Keratinocyte (primary cell): Measurements from ENCODE around the gene NINJ2. TPM values are rescaled to one million over a fixed set of nuclear protein-coding genes. Genes with fewer than 3 reads are reported as not detected.

Experiments used
- DNase-seq: peaks from one replicate; pipeline ENCODE4 v3.0.0-alpha.2; 2011; ENCODE audit warnings: low read depth, missing footprints, low spot score
- FAIRE-seq: peaks from 2 replicates; lab custom pipeline; 2011; peaks lifted over from hg19 to GRCh38; lab: Jason Lieb, UNC
- H2AFZ ChIP-seq: 2 replicates; pipeline ENCODE4 v1.6.0; 2012; ENCODE audit warnings: low read length, control low read depth, inconsistent platforms; ENCODE audit not compliant: control insufficient read depth
- H3K27ac ChIP-seq: 2 replicates; pipeline ENCODE4 v1.5.1; 2011; ENCODE audit warnings: low read length; ENCODE audit not compliant: control insufficient read depth, insufficient read depth
- H3K27me3 ChIP-seq: 3 replicates; pipeline ENCODE4 v1.6.0; 2011; ENCODE audit warnings: low read length; ENCODE audit not compliant: control insufficient read depth, insufficient read depth; ENCODE audit errors: extremely low read depth
- H3K36me3 ChIP-seq, 2 experiments: 2 replicates in 1 of 2; 3 replicates in 1 of 2; pipeline ENCODE4 v1.5.1; 2011; ENCODE audit warnings: low read length in 2 of 2, mild to moderate bottlenecking in 1 of 2; ENCODE audit not compliant: control insufficient read depth in 2 of 2, insufficient read depth in 2 of 2; ENCODE audit errors: extremely low read depth in 1 of 2
- H3K4me1 ChIP-seq: 3 replicates; pipeline ENCODE4 v1.5.1; 2011; ENCODE audit warnings: low read length; ENCODE audit not compliant: control insufficient read depth, insufficient read depth; ENCODE audit errors: extremely low read depth
- H3K4me2 ChIP-seq: 3 replicates; pipeline ENCODE4 v1.6.0; 2011; ENCODE audit warnings: low read depth, low read length; ENCODE audit not compliant: control insufficient read depth, insufficient read depth; ENCODE audit errors: extremely low read depth
- H3K4me3 ChIP-seq, 3 experiments: fragments of 200-600 bp in 1 of 3; sonication (generic) in 1 of 3; 2 replicates in 2 of 3; 3 replicates in 1 of 3; pipeline ENCODE4 v1.5.1; 2011 to 2016; ENCODE audit warnings: low read length in 3 of 3, mild to moderate bottlenecking in 3 of 3, control low read depth in 2 of 3, inconsistent platforms in 1 of 3, low read depth in 1 of 3, mixed read lengths in 1 of 3, mixed run types in 1 of 3, moderate library complexity in 1 of 3; ENCODE audit not compliant: control insufficient read depth in 2 of 3, insufficient read depth in 2 of 3; ENCODE audit errors: extremely low read depth in 1 of 3
- H3K79me2 ChIP-seq: 2 replicates; pipeline ENCODE4 v1.6.0; 2012; ENCODE audit warnings: low read length; ENCODE audit not compliant: control insufficient read depth, insufficient read depth
- H3K9ac ChIP-seq: 3 replicates; pipeline ENCODE4 v1.6.0; 2011; ENCODE audit warnings: low read length; ENCODE audit not compliant: control insufficient read depth, insufficient read depth; ENCODE audit errors: extremely low read depth
- H3K9me1 ChIP-seq: 3 replicates; pipeline ENCODE4 v1.6.0; 2011; ENCODE audit warnings: low read length; ENCODE audit not compliant: control insufficient read depth, insufficient read depth; ENCODE audit errors: extremely low read depth
- H3K9me3 ChIP-seq: 2 replicates; pipeline ENCODE4 v1.5.1; 2012; ENCODE audit warnings: low read depth, low read length; ENCODE audit not compliant: control insufficient read depth
- H4K20me1 ChIP-seq: 3 replicates; pipeline ENCODE4 v1.6.0; 2011; ENCODE audit warnings: low read length; ENCODE audit not compliant: control insufficient read depth, insufficient read depth; ENCODE audit errors: extremely low read depth
- EZH2 ChIP-seq: IDR thresholded peaks from one replicate; pipeline ENCODE4 v1.6.1; 2012; ENCODE audit warnings: inconsistent platforms, mild to moderate bottlenecking, low read length, moderate library complexity
- dilution Hi-C: fragments of 300-500 bp; cut with MboI; formaldehyde crosslinking; loops from one replicate; pipeline ENCODE4 v1.7.0; 2020; ENCODE audit warnings: low sequenced_read_pairs; ENCODE audit not compliant: extremely low pct_ligation_motif_present
- polyA plus RNA-seq, 5 experiments: library from polyadenylated mRNA; depleted of rRNA in 3 of 5; stranded (reverse) in 3 of 5; stranded (forward) in 1 of 5; unstranded in 1 of 5; fragments of >200 nt; gene quantifications; 1 replicate in 1 of 5; 2 replicates in 3 of 5; 3 replicates in 1 of 5; pipeline versions ENCODE4 v1.2.1 to v1.2.3, GENCODE V29; 2011 to 2012; ENCODE audit warnings: missing spikeins in 2 of 5, low read depth in 1 of 5, low replicate concordance in 1 of 5
- TF ChIP-seq, protein P1 (sequence below), 3 experiments: IDR thresholded peaks in 1 of 3; conservative IDR thresholded peaks in 1 of 3; optimal IDR thresholded peaks in 1 of 3; 2 replicates in 2 of 3; 3 replicates in 1 of 3; pipeline versions ENCODE3 to v1.5.1; 2011; ENCODE audit warnings: low read length in 3 of 3, mild to moderate bottlenecking in 3 of 3, moderate library complexity in 2 of 3, control low read depth in 1 of 3, inconsistent platforms in 1 of 3; ENCODE audit not compliant: insufficient read depth in 2 of 3; ENCODE audit errors: extremely low read depth in 1 of 3

NINJ2 gene
- polyA plus RNA-seq, 1 donor (not counting 4 experiments of a cell fraction or from before 2014, with no cell fraction given) = 0.58 TPM

- dilution Hi-C loops = no loop called here
- no peaks in the 10 kb centered on the region for H4K20me1 ChIP-seq
- H3K27me3 ChIP-seq = no peaks in the 10 kb centered on the region
- H3K27ac ChIP-seq = no peak overlapping the region
- TF ChIP-seq EZH2 = no peak
- TF ChIP-seq, protein P1, sequence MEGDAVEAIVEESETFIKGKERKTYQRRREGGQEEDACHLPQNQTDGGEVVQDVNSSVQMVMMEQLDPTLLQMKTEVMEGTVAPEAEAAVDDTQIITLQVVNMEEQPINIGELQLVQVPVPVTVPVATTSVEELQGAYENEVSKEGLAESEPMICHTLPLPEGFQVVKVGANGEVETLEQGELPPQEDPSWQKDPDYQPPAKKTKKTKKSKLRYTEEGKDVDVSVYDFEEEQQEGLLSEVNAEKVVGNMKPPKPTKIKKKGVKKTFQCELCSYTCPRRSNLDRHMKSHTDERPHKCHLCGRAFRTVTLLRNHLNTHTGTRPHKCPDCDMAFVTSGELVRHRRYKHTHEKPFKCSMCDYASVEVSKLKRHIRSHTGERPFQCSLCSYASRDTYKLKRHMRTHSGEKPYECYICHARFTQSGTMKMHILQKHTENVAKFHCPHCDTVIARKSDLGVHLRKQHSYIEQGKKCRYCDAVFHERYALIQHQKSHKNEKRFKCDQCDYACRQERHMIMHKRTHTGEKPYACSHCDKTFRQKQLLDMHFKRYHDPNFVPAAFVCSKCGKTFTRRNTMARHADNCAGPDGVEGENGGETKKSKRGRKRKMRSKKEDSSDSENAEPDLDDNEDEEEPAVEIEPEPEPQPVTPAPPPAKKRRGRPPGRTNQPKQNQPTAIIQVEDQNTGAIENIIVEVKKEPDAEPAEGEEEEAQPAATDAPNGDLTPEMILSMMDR (optimal IDR thresholded peaks at IDR 0.05 in 1 of 3, IDR thresholded peaks at IDR 0.05 in 1 of 3, conservative IDR thresholded peaks at IDR 0.05 in 1 of 3; ENCODE audit: extremely low read depth in 1 of 3, insufficient read depth in 2 of 3, low read length in 3 of 3) = no peak
- no peak for FAIRE-seq
- no peak for DNase-seq
- H3K79me2 ChIP-seq = no peaks in the 10 kb centered on the region
- peaks cover 2% of the 10 kb centered on the region for H3K9me3 ChIP-seq
- no peaks in the 10 kb centered on the region for H3K9me1 ChIP-seq
- H3K4me1 ChIP-seq = no peaks in the 10 kb centered on the region
- H2AFZ ChIP-seq = no peak overlapping the region
- no peak overlapping the region for H3K9ac ChIP-seq
- no peaks in the 10 kb centered on the region for H3K36me3 ChIP-seq
- H3K4me2 ChIP-seq = no peak overlapping the region
- no peak overlapping the region for H3K4me3 ChIP-seq
Measured at GRCh38 chr12:694734-695503, 31.7 kb upstream of the NINJ2 start.

- Histone ChIP-seq H3K36me3 (no peaks in the 10 kb centered on the region), H3K79me2 (no peaks in the 10 kb centered on the region), H2AFZ (no peak overlapping the region), H3K9me1 (no peaks in the 10 kb centered on the region), H3K4me3 (no peak overlapping the region), H3K4me1 (no peaks in the 10 kb centered on the region), H3K4me2 (no peak overlapping the region), H3K27me3 (no peaks in the 10 kb centered on the region), H3K9ac (no peak overlapping the region), H3K9me3 (peaks cover 2% of the 10 kb centered on the region), H4K20me1 (no peaks in the 10 kb centered on the region), H3K27ac (no peak overlapping the region)
- dilution Hi-C loops = no loop called here
- no peak for FAIRE-seq
- no peak for TF ChIP-seq EZH2
- TF ChIP-seq, protein P1 (optimal IDR thresholded peaks at IDR 0.05 in 1 of 3, IDR thresholded peaks at IDR 0.05 in 1 of 3, conservative IDR thresholded peaks at IDR 0.05 in 1 of 3; ENCODE audit: extremely low read depth in 1 of 3, insufficient read depth in 2 of 3, low read length in 3 of 3) = no peak
- no peak for DNase-seq
Measured at GRCh38 chr12:693934-694533, 30.8 kb upstream of the NINJ2 start.
